SU-DHL-6 (cell line): ENCODE results near the gene HDGFL2.

ENCODE experiments used
- CTCF ChIP-seq: fragments of 200-600 bp; sonication (generic); IDR thresholded peaks from one replicate; pipeline ENCODE4 v1.5.1; 2017; ENCODE audit warnings: antibody characterized with exemption, mild to moderate bottlenecking, low read length, moderate library complexity; ENCODE audit not compliant: insufficient read depth, poor library complexity, severe bottlenecking
- EZH2phosphoT487 ChIP-seq: fragments of 200-600 bp; sonication (generic), shearing (Covaris generic); conservative IDR thresholded peaks from 2 replicates; pipeline ENCODE4 v1.6.1; 2018; ENCODE audit warnings: mild to moderate bottlenecking, antibody characterized with exemption, low read length, moderate library complexity, mixed read lengths

- no peak for TF ChIP-seq EZH2phosphoT487
- no peak for TF ChIP-seq CTCF
Observed at GRCh38 chr19:4511300-4512054, 39.4 kb downstream of the HDGFL2 start.
